ENCODE measurements around the gene CAMK2A.

Gene CAMK2A

DNA sequence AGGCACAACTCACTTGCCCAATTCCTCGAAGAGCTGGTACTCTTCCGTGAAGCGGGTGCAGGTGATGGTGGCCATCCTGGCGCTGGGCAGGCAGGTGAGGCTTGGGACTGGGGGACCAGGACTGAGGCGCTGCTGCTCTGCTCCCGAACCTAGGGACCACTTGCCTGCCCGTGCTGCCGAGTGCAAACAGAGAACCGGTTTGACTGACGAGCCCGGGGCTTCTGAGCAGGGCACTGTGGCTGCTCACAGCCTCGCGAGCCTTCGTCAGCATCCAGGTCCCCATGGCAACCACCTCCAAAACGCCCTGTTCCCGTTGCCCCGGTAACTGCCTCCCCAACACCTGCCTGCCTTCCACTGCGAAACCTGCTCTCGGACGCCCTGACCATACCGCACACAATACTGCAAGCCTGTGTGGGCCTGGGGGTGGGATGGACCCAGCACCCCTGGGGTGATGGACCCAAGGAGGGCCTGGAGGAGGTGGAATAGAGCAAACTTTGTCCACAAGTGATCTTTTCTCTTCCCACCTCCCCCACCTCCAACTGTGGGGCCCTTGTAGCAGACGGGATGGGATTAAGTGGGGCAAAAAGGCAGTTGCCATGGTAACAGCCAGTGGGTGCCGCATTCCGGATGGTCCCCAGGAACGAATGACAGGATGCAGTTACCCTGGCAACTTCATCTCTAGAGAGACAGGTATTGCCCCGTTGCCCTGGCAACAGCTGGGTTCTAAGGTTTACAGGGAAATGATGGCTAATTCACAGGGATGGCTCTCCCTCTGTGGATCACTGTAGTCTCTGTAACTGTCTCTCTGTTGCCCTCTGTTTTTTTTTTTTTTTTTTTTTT lies at the start of gene CAMK2A:
CAMK2A (minus strand) TSS at position 223 of the 840 bp plus-strand sequence; CDS start at position 75, 148 bp downstream.
- in situ Hi-C loops (cut with HindIII; ENCODE audit: low sequenced_read_pairs) = no loop called here

DNA sequence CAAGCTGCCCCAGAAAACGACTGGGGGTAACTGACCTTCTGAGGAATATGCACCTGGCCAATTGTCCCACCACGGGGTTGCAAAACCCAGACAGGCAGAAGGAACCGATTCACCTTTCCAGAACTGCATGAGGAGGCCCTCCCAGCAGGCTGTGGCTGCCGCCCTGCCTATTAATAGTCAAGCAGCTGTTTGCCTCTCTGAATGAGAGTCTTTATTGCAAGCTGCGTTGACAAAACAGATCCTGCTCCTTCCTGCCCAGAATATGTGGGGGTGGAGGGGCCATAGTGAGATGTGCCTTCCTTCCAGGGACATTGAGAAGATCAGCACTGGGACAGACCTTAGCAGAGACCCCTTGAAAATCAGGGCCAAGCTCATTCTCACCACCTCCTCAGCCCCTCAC lies 49.6 kb upstream of the CAMK2A start:
- in situ Hi-C loops (cut with HindIII; ENCODE audit: low sequenced_read_pairs) = no loop called here

- in situ Hi-C loops (cut with HindIII; ENCODE audit: low sequenced_read_pairs) = no loop called here
Measured at GRCh38 chr5:150338546-150338945, 49.0 kb upstream of the CAMK2A start.

DNA sequence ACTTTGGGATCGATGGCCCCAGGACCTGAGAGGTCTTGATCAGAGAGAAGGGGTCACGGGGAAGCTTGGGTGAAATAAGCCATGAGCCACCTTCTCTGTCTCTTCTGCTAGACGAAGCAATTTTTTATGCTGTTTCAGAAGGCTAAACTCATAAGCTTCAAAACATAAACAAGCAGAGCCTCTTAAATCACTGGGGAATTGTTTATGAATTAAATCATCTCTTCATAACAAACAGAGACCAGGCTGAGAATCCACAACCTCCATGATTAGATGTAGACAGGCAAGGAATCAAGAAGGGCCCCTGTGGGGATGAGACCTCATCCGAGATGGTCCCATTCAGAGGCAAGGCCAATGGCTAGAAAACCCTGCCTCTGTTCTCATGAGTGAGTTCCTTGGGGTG lies 46.2 kb upstream of the CAMK2A start:
- in situ Hi-C loops (cut with HindIII; ENCODE audit: low sequenced_read_pairs) = no loop called here

DNA sequence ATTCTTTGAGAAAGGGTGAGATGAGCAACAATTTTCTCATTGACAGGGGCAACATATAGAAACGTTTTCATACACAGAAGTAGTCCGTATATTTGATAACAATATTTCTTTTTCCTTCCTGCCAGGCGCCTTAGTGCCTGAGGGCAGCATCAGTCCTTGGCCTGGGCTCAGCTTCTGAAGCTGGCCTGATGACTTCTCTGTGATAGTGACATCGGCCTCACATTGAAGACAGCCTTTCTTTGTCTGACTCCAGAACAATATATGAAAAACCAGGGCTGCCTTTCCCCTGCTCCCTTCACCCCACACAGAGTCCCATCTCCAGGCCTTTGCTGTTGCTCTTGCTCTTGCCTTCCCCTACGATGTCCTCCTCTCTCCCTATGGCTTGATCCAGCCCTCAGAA lies 43.8 kb upstream of the CAMK2A start:
- in situ Hi-C loops (cut with HindIII; ENCODE audit: low sequenced_read_pairs) = no loop called here

GRCh38 chr5:150329881-150330876 lies 40.6 kb upstream of the CAMK2A start:
- in situ Hi-C loops (cut with HindIII; ENCODE audit: low sequenced_read_pairs) = no loop called here

- in situ Hi-C loops (cut with HindIII; ENCODE audit: low sequenced_read_pairs) = no loop called here
Measured at GRCh38 chr5:150329038-150329437, 39.5 kb upstream of the CAMK2A start.

DNA sequence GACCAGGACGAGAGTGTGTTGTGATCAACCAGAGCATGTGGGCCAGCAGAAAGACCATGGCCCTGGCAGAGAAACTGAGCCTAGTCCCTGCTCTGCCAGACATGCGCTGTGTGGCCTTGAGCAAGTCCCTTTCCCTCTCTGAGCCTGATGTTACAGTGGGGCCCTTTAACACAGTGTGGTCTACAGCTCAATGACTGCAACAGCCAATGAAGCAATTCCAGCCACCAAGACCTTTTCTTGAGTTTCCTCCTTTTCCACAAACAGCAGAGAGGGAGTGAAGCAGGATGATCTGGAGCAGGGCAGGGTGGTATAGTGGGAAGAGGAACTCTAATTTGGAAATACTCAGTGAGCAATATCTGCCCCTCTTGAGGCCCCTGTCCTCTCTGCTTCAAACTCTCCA lies 38.9 kb upstream of the CAMK2A start:
- in situ Hi-C loops (cut with HindIII; ENCODE audit: low sequenced_read_pairs) = no loop called here

GRCh38 chr5:150327139-150327538 lies 37.6 kb upstream of the CAMK2A start:
- in situ Hi-C loops (cut with HindIII; ENCODE audit: low sequenced_read_pairs) = no loop called here

GRCh38 chr5:150326707-150327106 lies 37.1 kb upstream of the CAMK2A start:
- in situ Hi-C loops (cut with HindIII; ENCODE audit: low sequenced_read_pairs) = no loop called here

DNA sequence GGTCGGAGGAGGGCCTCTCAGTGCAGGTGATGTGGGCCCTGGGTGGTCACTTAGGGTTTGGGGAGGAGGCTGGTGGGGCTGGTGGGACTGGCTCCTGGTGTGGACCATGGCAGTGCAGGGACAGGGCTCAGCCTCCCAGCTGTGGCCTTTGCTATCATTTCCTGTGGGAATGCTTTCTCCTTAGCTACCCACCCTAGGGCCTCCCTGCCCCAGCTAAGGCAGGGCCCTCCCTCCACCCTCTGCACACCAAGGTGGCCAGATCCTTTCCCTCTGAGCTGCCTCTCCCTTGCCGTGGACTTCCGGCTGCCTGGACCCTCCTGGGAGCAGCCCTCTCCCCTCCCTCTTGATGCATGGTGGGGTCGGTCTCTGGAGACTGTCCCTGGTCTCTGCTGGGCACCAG lies 35.9 kb upstream of the CAMK2A start:
- in situ Hi-C loops (cut with HindIII; ENCODE audit: low sequenced_read_pairs) = no loop called here

- in situ Hi-C loops (cut with HindIII; ENCODE audit: low sequenced_read_pairs) = no loop called here
Measured at GRCh38 chr5:150323819-150324218, 34.2 kb upstream of the CAMK2A start.

GRCh38 chr5:150323092-150323491 lies 33.5 kb upstream of the CAMK2A start:
- in situ Hi-C loops (cut with HindIII; ENCODE audit: low sequenced_read_pairs) = no loop called here

GRCh38 chr5:150322202-150322601 lies 32.6 kb upstream of the CAMK2A start:
- in situ Hi-C loops (cut with HindIII; ENCODE audit: low sequenced_read_pairs) = no loop called here

GRCh38 chr5:150321784-150322183 lies 32.2 kb upstream of the CAMK2A start:
- in situ Hi-C loops (cut with HindIII; ENCODE audit: low sequenced_read_pairs) = no loop called here

- in situ Hi-C loops (cut with HindIII; ENCODE audit: low sequenced_read_pairs) = no loop called here
Measured at GRCh38 chr5:150321211-150321610, 31.6 kb upstream of the CAMK2A start.

DNA sequence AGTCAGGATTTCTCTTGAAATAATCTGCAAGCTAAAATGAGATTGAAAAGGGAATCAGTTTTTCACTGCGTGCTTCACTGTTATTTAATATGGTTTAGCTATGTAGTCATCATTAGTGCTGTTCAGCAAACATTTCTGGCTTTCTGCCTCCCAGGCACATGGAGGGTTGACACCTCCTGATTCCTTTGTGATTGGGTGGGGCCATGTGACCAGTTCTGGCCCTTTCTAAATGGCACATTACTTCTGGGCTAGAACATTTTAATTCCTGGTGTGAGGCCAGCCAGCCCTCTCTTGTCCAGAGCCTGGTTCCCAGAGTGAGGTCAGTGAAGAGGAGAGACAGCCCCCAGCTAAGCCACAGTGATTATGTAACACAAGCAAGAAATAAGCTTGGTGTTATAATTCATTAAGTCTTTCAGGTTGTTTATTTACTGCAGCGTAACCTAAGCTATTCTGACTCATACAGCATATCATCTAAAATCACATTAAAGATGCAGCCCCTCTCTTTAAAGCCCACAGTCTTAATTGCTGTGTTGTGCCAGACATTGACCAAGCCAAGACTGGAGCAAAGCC lies 30.6 kb upstream of the CAMK2A start:
- in situ Hi-C loops (cut with HindIII; ENCODE audit: low sequenced_read_pairs) = no loop called here

GRCh38 chr5:150319484-150319790 lies 29.9 kb upstream of the CAMK2A start:
- in situ Hi-C loops (cut with HindIII; ENCODE audit: low sequenced_read_pairs) = no loop called here

- in situ Hi-C loops (cut with HindIII; ENCODE audit: low sequenced_read_pairs) = no loop called here
Measured at GRCh38 chr5:150318613-150319483, 29.3 kb upstream of the CAMK2A start.

All from endothelial cell of hepatic sinusoid (primary cell).